ENCODE results near the gene SUMF1.

DNA sequence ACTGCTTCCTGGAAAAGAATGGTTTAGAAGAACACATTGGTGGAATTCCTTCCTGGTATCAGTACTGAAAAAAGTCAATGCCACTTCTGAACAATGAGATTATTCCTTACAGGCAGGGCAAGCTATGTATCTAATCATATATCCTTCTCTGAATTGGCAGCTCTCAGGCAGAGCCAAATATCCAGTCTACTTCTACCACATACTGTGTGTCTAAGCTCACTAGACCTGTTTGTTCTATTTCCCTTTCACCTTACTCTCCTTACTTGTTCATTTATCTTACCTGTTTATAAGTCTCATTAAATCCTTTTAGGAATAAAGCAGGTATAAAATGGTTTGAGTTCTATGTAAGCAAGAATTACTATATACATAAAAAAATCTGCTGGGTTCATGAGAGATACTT, 155.6 kb downstream of the SUMF1 start:
- TF ChIP-seq POLR2AphosphoS5 (IDR thresholded peaks at IDR 0.05; ENCODE audit: borderline replicate concordance, low read depth, low read length) (no peak), EZH2 (IDR thresholded peaks at IDR 0.05) (no peak), FOXP2 (optimal IDR thresholded peaks at IDR 0.05; ENCODE audit: control extremely low read depth, extremely low read length, insufficient read depth) (no peak)
